AG04450 (cell line): ENCODE results near the gene CD47. TPM values are rescaled to one million over a fixed set of nuclear protein-coding genes. Genes with fewer than 3 reads are reported as not detected.

Experiments
- CTCF ChIA-PET: fragments of 300-600, 350-600 bp; formaldehyde crosslinking; extraction: SDS; loops from one replicate; lab custom pipeline; 2022; ENCODE audit warnings: antibody characterized with exemption, inconsistent platforms; lab: Charles Lee
- POLR2A ChIA-PET: fragments of 350-600 bp; formaldehyde crosslinking; extraction: SDS; loops from one replicate; lab custom pipeline; 2021; ENCODE audit warnings: antibody characterized with exemption, inconsistent platforms; lab: Yijun Ruan, JAX
- DNase-seq: peaks from one replicate; pipeline ENCODE4 v3.0.0-alpha.2; 2011; ENCODE audit warnings: low read depth, low spot score
- H3K27ac ChIP-seq: one replicate; pipeline ENCODE4 v1.5.1; 2012; ENCODE audit warnings: low read depth, low read length, control low read depth
- H3K27me3 ChIP-seq: one replicate; pipeline ENCODE4 v1.6.0; 2012; ENCODE audit warnings: low read length; ENCODE audit not compliant: control insufficient read depth, insufficient read depth
- H3K4me3 ChIP-seq: 2 replicates; pipeline ENCODE4 v1.5.1; 2011; ENCODE audit warnings: mild to moderate bottlenecking, low read depth, low read length, control low read depth
- H3K9me3 ChIP-seq: 2 replicates; pipeline ENCODE4 v1.5.1; 2012; ENCODE audit warnings: low read length; ENCODE audit not compliant: control insufficient read depth, insufficient read depth
- polyA plus RNA-seq: library from polyadenylated mRNA; depleted of rRNA; stranded (reverse); fragments of >200 nt; gene quantifications from 2 replicates; pipeline ENCODE4 v1.2.3, GENCODE V29; 2011
- TF ChIP-seq, protein P1 (sequence below): IDR thresholded peaks from 2 replicates; pipeline ENCODE4 v1.5.1; 2011; ENCODE audit warnings: low read depth, low read length, control low read depth, inconsistent platforms

Gene CD47
- polyA plus RNA-seq, 1 experiment = 108 TPM

DNA sequence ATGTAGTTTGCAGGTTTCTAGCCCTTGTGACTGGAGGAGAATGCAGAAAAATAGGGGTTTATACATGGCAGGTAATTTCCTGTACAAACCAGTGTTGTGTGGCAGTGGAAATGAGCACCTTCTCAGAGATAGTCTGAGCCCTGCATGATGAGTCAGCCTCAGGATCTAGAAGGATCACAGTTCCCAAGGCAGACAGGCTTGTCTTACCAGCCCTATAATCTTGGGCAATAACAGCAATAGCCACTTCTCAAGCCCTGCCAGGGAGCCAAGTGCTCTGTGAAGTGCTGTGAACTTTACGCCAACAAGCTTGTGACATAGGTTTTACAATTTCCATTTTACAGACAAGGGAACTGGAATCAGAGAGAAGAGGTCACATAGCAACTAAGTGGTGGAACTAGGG, 89.4 kb downstream of the CD47 start:
- ChIA-PET CTCF (no interaction called here), POLR2A (no interaction called here)
- DNase-seq = no peak
- Histone ChIP-seq H3K27ac (no peak overlapping the region), H3K27me3 (peaks cover 10% of the 10 kb centered on the region), H3K4me3 (no peak overlapping the region), H3K9me3 (no peaks in the 10 kb centered on the region)
- TF ChIP-seq, protein P1, sequence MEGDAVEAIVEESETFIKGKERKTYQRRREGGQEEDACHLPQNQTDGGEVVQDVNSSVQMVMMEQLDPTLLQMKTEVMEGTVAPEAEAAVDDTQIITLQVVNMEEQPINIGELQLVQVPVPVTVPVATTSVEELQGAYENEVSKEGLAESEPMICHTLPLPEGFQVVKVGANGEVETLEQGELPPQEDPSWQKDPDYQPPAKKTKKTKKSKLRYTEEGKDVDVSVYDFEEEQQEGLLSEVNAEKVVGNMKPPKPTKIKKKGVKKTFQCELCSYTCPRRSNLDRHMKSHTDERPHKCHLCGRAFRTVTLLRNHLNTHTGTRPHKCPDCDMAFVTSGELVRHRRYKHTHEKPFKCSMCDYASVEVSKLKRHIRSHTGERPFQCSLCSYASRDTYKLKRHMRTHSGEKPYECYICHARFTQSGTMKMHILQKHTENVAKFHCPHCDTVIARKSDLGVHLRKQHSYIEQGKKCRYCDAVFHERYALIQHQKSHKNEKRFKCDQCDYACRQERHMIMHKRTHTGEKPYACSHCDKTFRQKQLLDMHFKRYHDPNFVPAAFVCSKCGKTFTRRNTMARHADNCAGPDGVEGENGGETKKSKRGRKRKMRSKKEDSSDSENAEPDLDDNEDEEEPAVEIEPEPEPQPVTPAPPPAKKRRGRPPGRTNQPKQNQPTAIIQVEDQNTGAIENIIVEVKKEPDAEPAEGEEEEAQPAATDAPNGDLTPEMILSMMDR = no peak

- Histone ChIP-seq H3K27ac (no peak overlapping the region), H3K9me3 (no peaks in the 10 kb centered on the region), H3K4me3 (no peak overlapping the region), H3K27me3 (peaks cover 7% of the 10 kb centered on the region)
- TF ChIP-seq, protein P1 = no peak
- POLR2A ChIA-PET = no interaction called here
- CTCF ChIA-PET = no interaction called here
- DNase-seq = no peak
These were observed 91.5 kb downstream of the CD47 start for GRCh38 chr3:107999215-107999775.

GRCh38 chr3:107997671-107998070, 93.2 kb downstream of the CD47 start:
- DNase-seq = no peak
- peaks cover 4% of the 10 kb centered on the region for H3K27me3 ChIP-seq
- ChIA-PET CTCF (no interaction called here), POLR2A (no interaction called here)
- no peak overlapping the region for H3K27ac ChIP-seq
- H3K4me3 ChIP-seq = no peak overlapping the region
- TF ChIP-seq, protein P1 = no peak
- no peaks in the 10 kb centered on the region for H3K9me3 ChIP-seq

- ChIA-PET POLR2A (no interaction called here), CTCF (interaction anchor here (1.0 kb wide), 1 partner anchor 68 kb away, joined by 3 read pairs; no protein-coding TSS in a partner anchor)
- DNase-seq = no peak
- TF ChIP-seq, protein P1 = no peak
- Histone ChIP-seq H3K27me3 (no peaks in the 10 kb centered on the region), H3K9me3 (no peaks in the 10 kb centered on the region), H3K27ac (no peak overlapping the region), H3K4me3 (no peak overlapping the region)
These were observed 95.0 kb downstream of the CD47 start for GRCh38 chr3:107995823-107996222.

DNA sequence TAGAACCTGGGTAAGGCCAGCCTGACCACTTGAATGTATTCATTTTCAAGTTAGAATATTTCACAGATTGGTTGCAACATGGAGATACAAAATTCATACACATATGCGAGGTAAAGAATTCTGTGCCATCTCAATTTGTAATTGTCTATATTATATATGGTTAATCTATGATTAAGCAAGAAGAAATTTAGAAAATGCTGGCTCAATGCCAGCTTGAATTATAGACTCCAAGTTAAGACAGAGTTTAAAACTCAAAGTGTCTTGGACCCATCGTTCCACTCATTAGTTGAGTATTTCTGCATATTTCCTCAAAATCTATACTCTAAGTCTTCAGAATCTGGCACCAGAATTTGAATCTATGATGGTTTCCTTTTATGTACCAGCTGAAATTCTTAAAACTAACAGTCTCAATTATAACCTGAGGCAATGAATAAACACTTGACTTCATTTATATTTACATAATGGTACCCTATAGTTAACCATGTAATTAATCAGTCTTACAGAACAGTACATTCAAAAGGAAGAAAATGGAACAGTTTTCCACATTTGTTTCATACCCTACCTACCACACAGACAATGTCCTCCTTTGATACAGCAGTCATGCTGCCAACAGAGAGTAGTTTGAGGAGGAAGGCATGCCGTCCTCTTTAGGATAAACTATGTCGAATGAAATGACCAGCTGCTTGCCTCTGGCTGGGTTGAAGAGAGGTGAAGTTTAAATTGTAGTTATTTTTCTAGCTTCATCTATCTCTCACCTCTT, 95.7 kb downstream of the CD47 start:
- CTCF ChIA-PET = no interaction called here
- POLR2A ChIA-PET = no interaction called here

More for the DNA sequence above, 95.7 kb downstream of the CD47 start:
- H3K4me3 ChIP-seq = no peak overlapping the region
- no peak overlapping the region for H3K27ac ChIP-seq
- no peaks in the 10 kb centered on the region for H3K9me3 ChIP-seq
- no peak for DNase-seq
- TF ChIP-seq, protein P1 = no peak
- no peaks in the 10 kb centered on the region for H3K27me3 ChIP-seq
